Measurements from ENCODE around the gene SLC15A4.

SLC15A4 gene

GRCh38 chr12:128791395-128792322, 32.1 kb downstream of the SLC15A4 start:
- DNase-seq, result no peak

DNA sequence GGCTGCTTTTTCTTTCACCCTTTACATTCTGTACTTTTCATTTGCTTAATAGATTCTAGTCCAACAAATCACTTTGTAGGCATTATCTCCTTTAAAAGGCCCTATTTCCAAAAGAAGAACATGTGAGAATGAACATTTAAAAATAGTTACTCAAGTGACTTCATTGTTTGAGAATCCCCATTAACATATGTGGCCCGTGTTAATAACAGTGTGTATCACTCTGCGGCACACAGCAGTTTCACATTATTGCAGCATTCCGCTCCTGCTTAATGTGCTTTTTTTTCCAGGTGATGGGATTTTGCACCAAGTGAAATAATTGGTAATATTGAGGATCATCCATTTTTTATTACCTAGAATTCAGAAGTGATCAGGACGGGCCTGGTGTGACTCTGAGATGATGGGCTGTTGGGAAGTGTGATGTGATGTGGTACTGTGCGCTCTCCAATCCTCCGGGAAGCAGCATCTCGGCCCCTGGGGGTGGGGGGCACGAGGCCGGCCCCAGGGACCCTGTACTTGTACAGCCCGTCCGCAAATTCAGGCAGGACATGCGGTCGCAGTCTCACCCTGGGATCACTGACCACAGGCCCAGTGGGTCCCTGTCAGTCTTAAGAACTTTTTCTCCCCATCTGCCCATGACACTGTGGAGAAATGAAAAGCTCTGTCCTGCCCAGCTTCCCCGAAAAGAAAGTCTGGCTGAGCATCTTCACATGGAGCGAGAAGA, 32.9 kb downstream of the SLC15A4 start:
- DNase-seq, result no peak

DNA sequence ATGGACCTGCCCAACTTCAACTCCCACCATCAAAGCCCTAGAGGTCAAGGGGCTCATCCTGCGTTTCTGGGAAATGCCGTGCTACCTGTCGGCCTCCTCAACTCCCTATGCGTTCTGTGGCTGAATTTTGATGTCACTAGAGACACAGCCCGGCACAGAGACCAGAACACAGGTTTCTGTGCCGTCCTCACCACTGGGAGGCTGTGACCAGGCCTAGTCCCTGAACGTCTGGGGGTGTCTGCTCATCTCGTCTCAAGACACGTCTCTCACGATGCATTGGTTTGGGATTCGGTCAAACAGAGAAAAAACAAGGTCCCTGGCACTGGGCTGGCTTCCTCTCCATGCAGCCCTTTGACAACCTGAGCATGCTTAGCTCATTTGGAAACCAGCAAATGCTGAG, 33.5 kb downstream of the SLC15A4 start:
- no peak for DNase-seq

DNA sequence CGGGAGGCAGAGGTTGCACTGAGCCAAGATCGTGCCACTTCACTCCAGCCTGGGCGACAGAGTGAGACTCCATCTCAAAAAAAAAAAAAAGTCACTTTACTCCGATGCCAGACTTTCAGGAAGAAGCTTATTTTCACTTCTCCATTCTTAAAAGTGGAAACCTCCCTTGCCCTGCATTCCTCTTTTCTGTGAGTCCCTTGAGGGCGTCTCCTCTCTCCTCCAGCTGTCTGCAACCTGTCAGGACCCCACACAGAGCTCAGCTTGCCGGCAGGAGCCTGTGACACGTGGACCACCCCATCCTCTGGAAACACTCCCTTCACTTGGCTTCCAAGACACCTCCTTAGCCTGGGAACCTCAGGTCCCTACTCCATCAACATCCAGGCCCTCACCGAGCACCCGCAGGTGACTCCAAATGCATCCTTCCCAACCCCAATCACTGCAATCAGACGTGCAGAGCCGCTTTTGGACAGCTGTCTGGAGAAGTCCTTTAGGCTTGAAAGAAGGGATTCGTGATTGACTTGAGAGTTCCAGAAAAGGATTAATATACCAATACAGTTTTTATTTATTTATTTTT, 34.3 kb downstream of the SLC15A4 start:
- no peak for DNase-seq

DNA sequence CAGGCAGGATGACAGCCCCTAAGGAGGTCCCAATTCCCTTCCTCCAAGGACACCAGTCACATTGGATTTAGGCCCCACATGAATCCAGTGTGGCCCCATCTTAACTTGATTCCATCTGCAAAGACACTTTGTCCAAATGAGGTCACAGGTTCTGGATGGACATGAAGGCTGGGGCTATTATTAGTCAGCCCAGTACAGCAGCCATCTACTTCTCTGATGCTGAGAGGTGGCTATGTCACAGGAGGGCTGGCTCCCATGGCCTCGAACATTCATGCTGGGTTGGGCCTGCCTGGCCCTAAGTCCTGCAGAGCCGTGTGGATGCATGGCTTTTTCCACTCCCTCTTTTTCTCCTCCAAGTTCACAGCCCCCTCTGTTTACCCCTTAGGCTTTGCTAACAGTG, 35.9 kb downstream of the SLC15A4 start:
- no peak for DNase-seq

GRCh38 chr12:128786741-128787391, 36.9 kb downstream of the SLC15A4 start:
- no peak for DNase-seq

DNA sequence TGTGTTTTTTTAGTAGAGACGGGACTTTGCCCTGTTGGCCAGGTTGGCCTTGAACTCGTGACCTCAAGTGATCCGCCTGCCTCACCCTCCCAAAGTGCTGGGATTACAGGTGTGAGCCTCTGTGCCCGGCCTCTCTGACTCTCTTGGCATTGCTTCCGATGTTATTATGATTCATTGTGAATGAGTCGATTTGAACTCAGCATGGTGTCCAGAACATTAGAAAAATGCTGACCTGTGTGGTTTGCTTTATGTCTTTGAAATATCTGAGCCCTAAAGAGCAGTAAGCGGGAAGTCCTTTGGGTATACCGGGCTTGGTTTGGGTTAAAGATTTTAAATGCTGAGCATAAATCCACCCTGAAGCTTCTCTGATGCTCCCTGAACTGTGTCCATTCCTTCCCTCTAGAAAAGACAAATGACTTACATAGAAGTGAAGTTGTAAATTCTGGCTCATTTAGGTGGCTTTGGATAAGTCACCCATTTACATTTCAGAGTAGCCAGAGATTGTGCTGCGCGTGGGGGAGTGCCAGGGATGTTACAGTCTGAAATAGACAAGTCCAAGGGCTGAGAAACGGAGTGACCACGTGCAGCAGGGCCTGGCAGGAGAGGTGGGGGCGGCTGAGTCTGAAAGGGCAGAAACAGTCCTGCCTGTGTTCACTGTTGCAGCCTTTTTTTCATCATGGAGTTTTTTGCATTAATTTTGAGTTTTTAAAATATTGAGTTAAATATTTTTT, 39.6 kb downstream of the SLC15A4 start:
- DNase-seq, result no peak

DNA sequence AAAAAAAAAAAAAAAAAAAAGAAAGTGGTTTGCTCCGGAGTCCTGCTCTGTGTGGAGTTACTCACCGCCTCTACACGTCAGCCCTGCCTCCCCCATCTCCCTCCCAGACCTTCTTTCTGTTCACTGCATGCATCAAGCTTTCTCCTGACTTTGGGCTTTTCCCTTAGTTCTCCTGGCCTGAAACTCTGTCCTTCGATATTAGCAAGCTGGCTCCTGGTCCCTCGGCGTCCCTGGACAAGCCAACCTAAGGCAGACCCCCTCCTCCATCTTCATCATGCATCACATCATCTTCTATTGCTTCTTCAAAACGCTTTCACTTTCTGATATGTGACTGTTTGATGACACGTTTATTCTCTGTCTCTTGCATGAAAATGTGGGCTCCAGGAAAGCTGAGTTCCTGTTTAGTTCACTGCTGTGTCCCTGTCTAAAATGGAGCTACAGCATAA, 40.6 kb downstream of the SLC15A4 start:
- peak; percentile 54 for DNase-seq

- no peak for DNase-seq
Observed at GRCh38 chr12:128779901-128780300, 43.9 kb downstream of the SLC15A4 start.

- no peak for DNase-seq
Observed at GRCh38 chr12:128772249-128772648, 51.5 kb downstream of the SLC15A4 start.

GRCh38 chr12:128771681-128772080, 52.1 kb downstream of the SLC15A4 start:
- no peak for DNase-seq

GRCh38 chr12:128767518-128767917, 56.2 kb downstream of the SLC15A4 start:
- DNase-seq, result no peak

- no peak for DNase-seq
Observed at GRCh38 chr12:128766738-128767501, 56.8 kb downstream of the SLC15A4 start.

DNA sequence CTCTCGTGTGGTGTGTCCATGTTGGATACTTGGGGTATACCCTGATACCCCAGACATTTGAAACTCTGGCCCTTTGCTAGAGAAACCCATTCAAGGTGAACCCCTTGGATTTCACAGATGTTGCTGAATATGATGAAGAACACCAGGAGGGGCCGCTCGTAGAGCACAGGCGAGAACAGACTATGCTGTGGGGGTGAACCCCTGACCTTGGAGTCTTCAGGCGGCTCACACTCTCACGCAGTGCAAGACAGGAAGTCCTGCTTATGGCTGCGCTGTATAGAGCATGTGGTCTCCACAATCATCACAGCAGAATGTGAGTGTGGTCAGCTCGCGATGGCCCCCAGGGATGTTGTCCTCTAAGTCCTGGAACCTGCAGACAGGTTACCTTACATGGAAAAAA, 60.4 kb downstream of the SLC15A4 start:
- DNase-seq, result no peak

- no peak for DNase-seq
Observed at GRCh38 chr12:128761379-128761790, 62.4 kb downstream of the SLC15A4 start.

DNA sequence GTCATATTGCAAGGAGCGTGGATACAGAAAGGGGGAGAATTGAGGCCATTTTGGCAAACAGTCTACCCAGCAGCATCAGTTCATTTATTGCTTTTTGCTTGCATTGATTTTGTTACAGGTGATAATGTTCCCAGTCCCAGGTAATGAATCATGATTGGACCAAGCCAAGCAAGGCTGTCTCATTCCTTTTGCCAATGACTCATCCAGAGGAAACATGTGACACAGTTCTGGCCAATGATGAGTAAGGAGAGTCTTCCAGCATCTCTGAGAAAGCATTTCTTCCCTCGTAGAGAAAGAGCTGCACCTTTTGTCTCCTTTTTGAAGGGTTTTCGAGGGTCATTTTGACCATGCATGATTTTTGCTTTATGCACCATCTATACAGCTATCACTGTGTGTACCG, 68.2 kb downstream of the SLC15A4 start:
- DNase-seq, result no peak

- no peak for DNase-seq
Observed at GRCh38 chr12:128754275-128754674, 69.5 kb downstream of the SLC15A4 start.

DNA sequence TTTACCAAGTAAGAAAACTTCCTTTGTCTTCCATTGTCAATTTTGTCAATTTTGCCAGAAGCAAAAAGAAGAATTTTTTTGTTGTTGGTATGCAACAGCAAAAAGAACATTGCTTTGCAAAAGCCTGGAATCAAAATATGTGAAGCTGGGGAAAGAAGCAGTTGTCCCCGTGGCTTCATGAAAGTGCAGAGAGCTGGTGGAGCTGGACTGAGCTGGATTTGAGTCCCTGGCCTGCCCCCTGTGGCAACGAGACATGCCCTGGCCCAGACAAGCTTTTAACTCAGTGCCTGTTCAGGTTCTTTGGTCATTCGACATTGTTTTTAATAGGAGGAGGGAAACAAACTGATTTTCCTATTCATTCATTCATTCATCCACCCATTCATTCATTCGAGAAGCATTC, 70.3 kb downstream of the SLC15A4 start:
- no peak for DNase-seq

DNA sequence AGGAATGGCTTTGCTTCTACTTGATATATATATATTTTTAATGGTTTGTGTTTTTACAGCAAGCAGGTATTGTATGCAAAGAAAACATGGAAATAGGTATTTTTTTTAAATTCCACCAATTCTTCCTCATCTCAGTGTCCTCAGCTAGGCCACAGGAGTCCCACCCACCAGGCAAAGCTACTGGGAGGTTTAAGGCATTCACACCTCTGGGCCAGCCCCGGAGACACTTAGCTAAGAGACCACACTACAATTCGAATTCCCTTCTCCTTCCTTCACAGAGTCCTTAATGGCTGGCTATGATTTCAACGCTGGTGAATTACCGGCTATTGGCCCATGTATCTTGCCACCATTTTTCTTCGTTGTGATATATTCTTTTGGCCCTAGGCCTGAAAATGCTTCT, 71.4 kb downstream of the SLC15A4 start:
- DNase-seq, result no peak

DNA sequence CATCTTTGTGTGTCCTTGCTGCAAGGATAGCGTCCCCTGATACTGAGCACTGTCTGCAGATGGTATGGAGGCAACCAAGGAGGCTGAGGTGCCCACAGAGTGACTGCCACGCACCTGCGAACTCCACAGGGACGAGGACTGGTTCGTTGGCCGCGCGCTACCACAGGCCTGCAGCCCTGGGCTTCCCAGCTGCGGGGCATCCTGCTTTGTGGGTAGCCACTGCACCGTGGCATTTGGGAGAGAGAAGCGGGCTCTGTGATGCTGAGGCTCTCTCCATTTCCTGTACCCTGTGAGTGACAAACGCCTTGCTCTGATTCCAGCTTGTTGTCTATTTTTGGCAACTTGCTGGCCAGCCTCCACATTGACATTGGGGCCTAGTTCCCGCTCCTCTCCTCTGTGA, 76.3 kb downstream of the SLC15A4 start:
- no peak for DNase-seq
